Neural cell (in vitro differentiated cells): Measurements from ENCODE around the gene TTC32. TPM values are rescaled to one million over a fixed set of nuclear protein-coding genes. Genes with fewer than 3 reads are reported as not detected.

Experiments used
- H2AFZ ChIP-seq: fragments of 200-600, 300-800 bp; sonication (generic), shearing (Covaris generic); 2 replicates; pipeline ENCODE4 v1.6.0; 2014; ENCODE audit warnings: low read depth, mild to moderate bottlenecking, antibody characterized with exemption, low read length, moderate library complexity
- H3F3A ChIP-seq: fragments of 200-600 bp; shearing (Covaris generic); 2 replicates; pipeline ENCODE4 v1.6.1; 2016; ENCODE audit warnings: mild to moderate bottlenecking, moderate library complexity, mixed read lengths, antibody characterized with exemption, low read length; ENCODE audit not compliant: insufficient read depth, poor library complexity, severe bottlenecking
- H3K27ac ChIP-seq: fragments of 200-600, 300-800 bp; sonication (generic), shearing (Covaris generic); 2 replicates; pipeline ENCODE4 v1.5.1; 2014; ENCODE audit warnings: mild to moderate bottlenecking, low read length, moderate library complexity
- H3K27me3 ChIP-seq: fragments of 300-800, 200-600 bp; sonication (generic), shearing (Covaris generic); 2 replicates; pipeline ENCODE4 v1.6.0; 2014; ENCODE audit warnings: mild to moderate bottlenecking, low read depth, low read length, moderate library complexity; ENCODE audit not compliant: insufficient read depth
- H3K36me3 ChIP-seq: fragments of 300-800, 200-600 bp; sonication (generic), shearing (Covaris generic); 2 replicates; pipeline ENCODE4 v1.5.1; 2014; ENCODE audit warnings: mild to moderate bottlenecking, antibody characterized with exemption, low read length, moderate library complexity; ENCODE audit not compliant: insufficient read depth
- H3K4me2 ChIP-seq: fragments of 300-800, 200-600 bp; sonication (generic), shearing (Covaris generic); 2 replicates; pipeline ENCODE4 v1.6.0; 2014; ENCODE audit warnings: mild to moderate bottlenecking, low read length
- H3K4me3 ChIP-seq: fragments of 300-800, 200-600 bp; sonication (generic), shearing (Covaris generic); 2 replicates; pipeline ENCODE4 v1.5.1; 2014; ENCODE audit warnings: mild to moderate bottlenecking, low read length, moderate library complexity
- H3K79me2 ChIP-seq: fragments of 200-600 bp; shearing (Covaris generic); replicated peaks from 2 replicates; pipeline ENCODE4 v1.6.0; 2014; ENCODE audit warnings: mild to moderate bottlenecking, low read length, moderate library complexity; ENCODE audit not compliant: insufficient read depth
- H3K9ac ChIP-seq: fragments of 300-800, 200-600 bp; sonication (generic), shearing (Covaris generic); 2 replicates; pipeline ENCODE4 v1.6.1; 2016; ENCODE audit warnings: mild to moderate bottlenecking, low read length, mixed read lengths
- H3K9me2 ChIP-seq: fragments of 200-600 bp; shearing (Covaris generic); 2 replicates; pipeline ENCODE4 v1.6.1; 2016; ENCODE audit warnings: mild to moderate bottlenecking, low read length, mixed read lengths; ENCODE audit not compliant: insufficient read depth
- H3K9me3 ChIP-seq: fragments of 200-600, 300-800 bp; sonication (generic), shearing (Covaris generic); 2 replicates; pipeline ENCODE4 v1.6.1; 2016; ENCODE audit warnings: mild to moderate bottlenecking, mixed run types, low read length, moderate library complexity, mixed read lengths
- H4K20me1 ChIP-seq: fragments of 200-600 bp; shearing (Covaris generic); 2 replicates; pipeline ENCODE4 v1.6.1; 2016; ENCODE audit warnings: mild to moderate bottlenecking, mixed run types; ENCODE audit not compliant: insufficient read depth
- EP300 ChIP-seq: fragments of 450-650 bp; conservative IDR thresholded peaks from 2 replicates; pipeline ENCODE4 v1.6.1; 2014; ENCODE audit warnings: antibody characterized with exemption, mild to moderate bottlenecking, moderate library complexity; ENCODE audit not compliant: poor library complexity, severe bottlenecking
- EZH2 ChIP-seq: fragments of 200-600, 300-800 bp; shearing (Covaris generic), sonication (generic); IDR thresholded peaks from 2 replicates; pipeline ENCODE4 v1.6.1; 2014; ENCODE audit warnings: antibody characterized with exemption, low read length, borderline replicate concordance, mild to moderate bottlenecking; ENCODE audit not compliant: insufficient read depth, poor library complexity, severe bottlenecking
- MXI1 ChIP-seq: fragments of 450-650 bp; conservative IDR thresholded peaks from 2 replicates; pipeline ENCODE4 v1.6.1; 2014; ENCODE audit warnings: antibody characterized with exemption, mild to moderate bottlenecking; ENCODE audit not compliant: poor library complexity, severe bottlenecking
- POLR2AphosphoS5 ChIP-seq: IDR thresholded peaks from 2 replicates; pipeline ENCODE4 v1.6.1; 2012
- RAD21 ChIP-seq: fragments of 450-650 bp; conservative IDR thresholded peaks from 2 replicates; pipeline ENCODE4 v1.6.1; 2014; ENCODE audit warnings: antibody characterized with exemption, mild to moderate bottlenecking, moderate library complexity
- SMC3 ChIP-seq: fragments of 450-650 bp; conservative IDR thresholded peaks from 2 replicates; pipeline ENCODE4 v1.6.1; 2014; ENCODE audit warnings: antibody characterized with exemption, mild to moderate bottlenecking, moderate library complexity; ENCODE audit not compliant: poor library complexity
- TAF1 ChIP-seq: IDR thresholded peaks from 2 replicates; pipeline ENCODE4 v1.6.1; 2012; ENCODE audit warnings: low read depth
- polyA plus RNA-seq: library from polyadenylated mRNA; depleted of rRNA; stranded (reverse); fragments of >200 nt; gene quantifications from 2 replicates; pipeline ENCODE4 v1.2.3, GENCODE V29; 2014
- TF ChIP-seq, protein P1 (sequence below): fragments of 450-650 bp; IDR thresholded peaks from 2 replicates; pipeline ENCODE4 v1.5.1; 2014; ENCODE audit warnings: antibody characterized with exemption, mild to moderate bottlenecking, moderate library complexity; ENCODE audit not compliant: poor library complexity, severe bottlenecking
- TF ChIP-seq, protein P2 (sequence below): IDR thresholded peaks from 2 replicates; pipeline ENCODE4 v1.6.1; 2012; ENCODE audit warnings: borderline replicate concordance

The TTC32 gene
- polyA plus RNA-seq, 1 donor from 2014 or later: 106 TPM

DNA sequence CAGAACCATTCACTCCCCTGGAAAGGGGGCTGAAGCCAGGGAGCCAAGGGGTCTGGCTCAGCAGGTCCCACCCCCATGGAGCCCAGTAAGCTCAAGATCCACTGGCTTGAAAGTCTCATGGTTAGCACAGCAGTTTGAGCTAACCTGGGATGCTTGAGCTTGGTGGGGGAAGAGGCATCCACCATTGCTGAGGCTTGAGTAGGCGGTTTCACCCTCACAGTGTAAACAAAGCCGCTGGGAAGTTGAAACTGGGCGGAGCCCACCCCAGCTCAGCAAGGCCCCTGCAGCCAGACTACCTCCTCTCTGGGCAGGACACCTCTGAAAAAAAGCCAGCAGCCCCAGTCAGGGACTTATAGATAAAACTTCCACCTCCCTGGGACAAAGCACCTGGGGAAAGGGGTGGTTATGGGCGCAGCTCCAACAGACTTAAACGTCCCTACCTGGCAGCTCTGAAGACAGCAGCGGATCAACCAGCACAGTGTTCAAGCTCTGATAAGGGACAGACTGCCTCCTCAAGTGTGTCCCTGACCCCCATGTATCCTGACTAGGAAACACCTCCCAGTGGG, 14.7 kb upstream of the TTC32 start:
- Histone ChIP-seq H3K9ac (no peak overlapping the region), H3K4me3 (no peak overlapping the region), H3K9me2 (no peaks in the 10 kb centered on the region), H3K79me2 (no peaks in the 10 kb centered on the region), H3K27me3 (no peaks in the 10 kb centered on the region), H3K9me3 (no peaks in the 10 kb centered on the region), H3K4me2 (no peak overlapping the region), H3K36me3 (no peaks in the 10 kb centered on the region), H4K20me1 (no peaks in the 10 kb centered on the region), H3F3A (no peaks in the 10 kb centered on the region), H3K27ac (no peak overlapping the region), H2AFZ (no peak overlapping the region)
- TF ChIP-seq MXI1 (no peak), EZH2 (no peak), RAD21 (no peak), EP300 (no peak), POLR2AphosphoS5 (no peak), SMC3 (no peak), TAF1 (no peak)
- TF ChIP-seq, protein P1, sequence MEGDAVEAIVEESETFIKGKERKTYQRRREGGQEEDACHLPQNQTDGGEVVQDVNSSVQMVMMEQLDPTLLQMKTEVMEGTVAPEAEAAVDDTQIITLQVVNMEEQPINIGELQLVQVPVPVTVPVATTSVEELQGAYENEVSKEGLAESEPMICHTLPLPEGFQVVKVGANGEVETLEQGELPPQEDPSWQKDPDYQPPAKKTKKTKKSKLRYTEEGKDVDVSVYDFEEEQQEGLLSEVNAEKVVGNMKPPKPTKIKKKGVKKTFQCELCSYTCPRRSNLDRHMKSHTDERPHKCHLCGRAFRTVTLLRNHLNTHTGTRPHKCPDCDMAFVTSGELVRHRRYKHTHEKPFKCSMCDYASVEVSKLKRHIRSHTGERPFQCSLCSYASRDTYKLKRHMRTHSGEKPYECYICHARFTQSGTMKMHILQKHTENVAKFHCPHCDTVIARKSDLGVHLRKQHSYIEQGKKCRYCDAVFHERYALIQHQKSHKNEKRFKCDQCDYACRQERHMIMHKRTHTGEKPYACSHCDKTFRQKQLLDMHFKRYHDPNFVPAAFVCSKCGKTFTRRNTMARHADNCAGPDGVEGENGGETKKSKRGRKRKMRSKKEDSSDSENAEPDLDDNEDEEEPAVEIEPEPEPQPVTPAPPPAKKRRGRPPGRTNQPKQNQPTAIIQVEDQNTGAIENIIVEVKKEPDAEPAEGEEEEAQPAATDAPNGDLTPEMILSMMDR: no peak
- TF ChIP-seq, protein P2, sequence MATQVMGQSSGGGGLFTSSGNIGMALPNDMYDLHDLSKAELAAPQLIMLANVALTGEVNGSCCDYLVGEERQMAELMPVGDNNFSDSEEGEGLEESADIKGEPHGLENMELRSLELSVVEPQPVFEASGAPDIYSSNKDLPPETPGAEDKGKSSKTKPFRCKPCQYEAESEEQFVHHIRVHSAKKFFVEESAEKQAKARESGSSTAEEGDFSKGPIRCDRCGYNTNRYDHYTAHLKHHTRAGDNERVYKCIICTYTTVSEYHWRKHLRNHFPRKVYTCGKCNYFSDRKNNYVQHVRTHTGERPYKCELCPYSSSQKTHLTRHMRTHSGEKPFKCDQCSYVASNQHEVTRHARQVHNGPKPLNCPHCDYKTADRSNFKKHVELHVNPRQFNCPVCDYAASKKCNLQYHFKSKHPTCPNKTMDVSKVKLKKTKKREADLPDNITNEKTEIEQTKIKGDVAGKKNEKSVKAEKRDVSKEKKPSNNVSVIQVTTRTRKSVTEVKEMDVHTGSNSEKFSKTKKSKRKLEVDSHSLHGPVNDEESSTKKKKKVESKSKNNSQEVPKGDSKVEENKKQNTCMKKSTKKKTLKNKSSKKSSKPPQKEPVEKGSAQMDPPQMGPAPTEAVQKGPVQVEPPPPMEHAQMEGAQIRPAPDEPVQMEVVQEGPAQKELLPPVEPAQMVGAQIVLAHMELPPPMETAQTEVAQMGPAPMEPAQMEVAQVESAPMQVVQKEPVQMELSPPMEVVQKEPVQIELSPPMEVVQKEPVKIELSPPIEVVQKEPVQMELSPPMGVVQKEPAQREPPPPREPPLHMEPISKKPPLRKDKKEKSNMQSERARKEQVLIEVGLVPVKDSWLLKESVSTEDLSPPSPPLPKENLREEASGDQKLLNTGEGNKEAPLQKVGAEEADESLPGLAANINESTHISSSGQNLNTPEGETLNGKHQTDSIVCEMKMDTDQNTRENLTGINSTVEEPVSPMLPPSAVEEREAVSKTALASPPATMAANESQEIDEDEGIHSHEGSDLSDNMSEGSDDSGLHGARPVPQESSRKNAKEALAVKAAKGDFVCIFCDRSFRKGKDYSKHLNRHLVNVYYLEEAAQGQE: no peak

DNA sequence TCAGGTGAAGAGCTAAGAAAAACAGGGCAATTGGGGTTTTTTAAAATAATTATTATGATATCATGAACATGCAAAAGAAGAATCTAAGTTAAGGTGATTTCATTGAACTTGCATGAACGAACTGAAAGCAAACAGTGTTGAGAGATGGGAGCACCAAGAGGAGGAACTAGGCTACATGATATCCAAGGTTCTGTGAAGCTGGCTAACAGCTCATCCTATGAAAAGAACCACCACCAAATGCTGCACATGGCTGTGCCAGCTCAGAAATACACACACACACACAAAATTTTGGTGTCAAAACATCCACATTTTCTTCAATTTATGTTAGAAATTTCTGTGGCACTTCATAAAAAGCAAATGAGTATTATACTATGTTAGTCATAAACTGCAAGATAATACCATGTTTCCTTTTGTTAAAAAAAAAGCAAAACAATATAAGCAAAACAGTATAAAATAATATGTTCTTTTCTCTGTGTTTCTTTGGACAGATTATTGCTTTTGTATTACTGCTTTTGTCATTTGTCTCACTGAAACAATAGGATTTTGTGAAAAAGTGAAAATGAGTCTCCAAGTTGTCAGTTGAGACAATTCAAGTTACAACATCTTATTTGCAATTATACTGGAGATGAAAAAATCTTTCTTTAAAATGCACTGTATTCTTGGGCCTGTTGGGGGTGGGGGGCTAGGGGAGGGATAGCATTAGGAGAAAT, 12.6 kb upstream of the TTC32 start:
- Histone ChIP-seq H3K9me2 (no peaks in the 10 kb centered on the region), H3K9ac (no peak overlapping the region), H3K27ac (no peak overlapping the region), H3K4me2 (no peak overlapping the region), H3K27me3 (no peaks in the 10 kb centered on the region), H4K20me1 (no peaks in the 10 kb centered on the region), H3F3A (no peaks in the 10 kb centered on the region), H3K4me3 (no peak overlapping the region), H2AFZ (no peak overlapping the region), H3K36me3 (no peaks in the 10 kb centered on the region), H3K79me2 (no peaks in the 10 kb centered on the region), H3K9me3 (no peaks in the 10 kb centered on the region)
- no peak for TF ChIP-seq MXI1
- no peak for TF ChIP-seq TAF1
- TF ChIP-seq, protein P2: no peak
- TF ChIP-seq, protein P1: no peak
- TF ChIP-seq RAD21: no peak
- no peak for TF ChIP-seq SMC3
- no peak for TF ChIP-seq EZH2
- TF ChIP-seq EP300: no peak
- TF ChIP-seq POLR2AphosphoS5: no peak
